HG03196 (cell line): Measurements from ENCODE around the gene KRT72.

Experiments used
- ATAC-seq: cut with Tn5 transposase; IDR thresholded peaks from one replicate; pipeline ENCODE4 v1.9.1; 2021; ENCODE audit not compliant: unreplicated experiment

The KRT72 gene

GRCh38 chr12:52630599-52631200, 29.4 kb upstream of the KRT72 start:
- no peak for ATAC-seq

GRCh38 chr12:52630008-52630500, 28.8 kb upstream of the KRT72 start:
- ATAC-seq, result no peak

DNA sequence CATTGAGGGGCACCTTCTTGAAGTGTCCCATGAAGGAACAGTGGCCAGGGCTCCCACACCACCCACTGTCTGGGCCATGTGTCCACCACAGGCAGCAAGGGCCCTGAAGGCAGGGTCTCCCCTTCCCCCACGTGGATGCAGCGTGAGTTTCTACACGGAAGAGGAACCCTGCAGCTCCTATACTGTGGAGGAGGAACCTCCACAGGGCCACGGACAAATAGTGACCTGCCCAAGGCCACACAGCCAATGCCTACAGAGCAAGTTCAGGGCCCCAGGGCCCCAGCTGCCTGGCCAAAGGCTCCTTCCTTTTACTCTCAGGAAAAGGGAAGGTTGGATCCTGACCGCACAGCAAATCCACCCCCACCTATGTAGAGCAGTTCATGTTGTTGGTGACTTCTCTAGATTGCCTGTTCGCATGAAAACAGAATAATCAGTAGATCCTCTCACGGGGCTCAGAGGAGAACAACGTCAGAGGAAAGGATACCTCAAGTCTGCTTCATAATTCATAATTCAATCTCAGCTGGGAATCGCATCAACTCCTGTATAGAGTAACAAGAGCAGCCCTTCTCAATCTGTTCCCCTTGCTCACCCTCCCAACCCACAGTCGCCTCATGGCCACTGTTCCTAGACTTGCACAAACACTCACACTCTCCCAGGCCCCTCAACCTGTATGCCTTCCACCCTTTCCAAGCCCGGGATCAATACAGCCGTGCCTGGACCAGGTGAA, 28.2 kb upstream of the KRT72 start:
- no peak for ATAC-seq

GRCh38 chr12:52628841-52629240, 27.6 kb upstream of the KRT72 start:
- no peak for ATAC-seq

- ATAC-seq, result no peak
These were observed 26.8 kb upstream of the KRT72 start for GRCh38 chr12:52628111-52628507.

- no peak for ATAC-seq
These were observed 26.3 kb upstream of the KRT72 start for GRCh38 chr12:52627395-52628110.

GRCh38 chr12:52622349-52622748, 21.1 kb upstream of the KRT72 start:
- no peak for ATAC-seq

DNA sequence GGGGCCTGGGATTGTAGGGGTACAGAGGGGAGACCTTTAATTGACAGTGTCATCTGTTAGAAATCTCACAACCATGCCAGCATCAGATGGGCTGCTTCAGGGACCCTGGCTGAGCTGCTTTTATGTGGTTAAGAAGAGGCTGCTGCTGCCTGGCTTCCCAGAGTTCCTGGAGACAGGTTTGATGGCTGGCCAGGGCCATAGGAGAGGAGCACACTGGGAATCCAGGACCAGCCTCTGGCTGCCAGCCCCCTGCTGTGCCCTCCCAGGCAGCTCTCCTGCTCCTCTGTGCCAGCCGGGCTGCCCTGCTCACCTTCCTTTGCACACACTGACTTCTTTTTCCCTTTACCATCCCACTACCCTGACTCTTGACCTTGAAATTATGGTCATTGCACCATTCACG, 17.6 kb upstream of the KRT72 start:
- ATAC-seq, result no peak

- no peak for ATAC-seq
These were observed 17.0 kb upstream of the KRT72 start, which contains the start of gene KRT73 for GRCh38 chr12:52618216-52618615. TSS of gene KRT73 (minus strand) at chr12:52618559. CDS start at chr12:52618524, 35 bp downstream.

DNA sequence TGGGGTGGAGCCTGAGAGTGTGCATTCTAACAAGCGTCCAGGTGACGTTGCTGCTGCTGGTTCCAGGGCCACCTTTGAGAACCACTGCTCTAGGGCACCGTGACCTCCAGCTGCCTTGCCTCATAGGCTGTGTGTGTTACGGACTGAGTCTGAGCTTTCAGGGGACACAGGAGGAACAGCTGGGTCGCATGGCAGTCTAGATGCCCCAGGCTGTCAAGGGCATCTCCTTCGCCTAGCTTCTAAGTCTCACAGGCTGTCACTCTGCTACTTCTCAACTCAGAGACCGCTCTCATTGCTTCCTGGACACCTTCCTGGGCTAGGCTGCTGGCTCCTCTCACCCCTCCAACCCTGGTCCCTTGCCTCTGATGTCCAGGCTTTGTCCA, 16.1 kb upstream of the KRT72 start:
- ATAC-seq, result no peak

DNA sequence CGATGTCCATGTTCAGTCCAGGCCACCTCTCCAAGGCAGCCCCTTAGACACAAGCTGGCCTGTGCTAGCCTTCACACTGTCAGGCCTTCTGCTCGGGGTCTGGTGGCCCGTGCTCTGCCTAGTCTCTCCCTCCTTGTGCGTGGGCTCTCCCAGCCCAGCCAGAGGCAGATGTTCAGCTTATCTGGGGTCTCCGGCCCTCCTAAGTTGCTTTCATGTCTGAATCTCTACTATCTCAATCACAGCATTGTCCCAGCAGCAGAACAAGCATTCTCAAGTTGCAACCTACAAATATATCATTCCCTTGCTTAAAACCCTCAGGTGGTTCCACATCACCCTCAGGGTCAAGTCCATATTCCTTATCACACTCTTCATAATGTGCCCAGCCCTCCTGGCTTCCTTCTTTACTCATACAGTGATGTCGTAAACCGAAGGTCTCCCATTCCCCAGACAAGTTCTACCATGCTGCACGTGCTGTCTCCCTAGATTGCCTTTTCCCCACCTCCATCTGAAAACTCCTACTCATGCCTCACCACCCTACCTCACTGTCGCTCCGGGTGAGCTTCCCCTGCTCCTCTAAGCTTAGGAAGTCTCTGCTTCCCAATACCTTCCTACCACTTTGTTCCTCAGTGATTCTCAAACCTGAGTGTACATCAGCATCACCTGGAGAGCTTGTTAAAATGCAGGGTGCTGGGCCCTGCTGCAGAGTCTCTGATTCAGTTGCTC, 15.6 kb upstream of the KRT72 start:
- no peak for ATAC-seq

- no peak for ATAC-seq
These were observed 14.6 kb upstream of the KRT72 start for GRCh38 chr12:52615912-52616311.

DNA sequence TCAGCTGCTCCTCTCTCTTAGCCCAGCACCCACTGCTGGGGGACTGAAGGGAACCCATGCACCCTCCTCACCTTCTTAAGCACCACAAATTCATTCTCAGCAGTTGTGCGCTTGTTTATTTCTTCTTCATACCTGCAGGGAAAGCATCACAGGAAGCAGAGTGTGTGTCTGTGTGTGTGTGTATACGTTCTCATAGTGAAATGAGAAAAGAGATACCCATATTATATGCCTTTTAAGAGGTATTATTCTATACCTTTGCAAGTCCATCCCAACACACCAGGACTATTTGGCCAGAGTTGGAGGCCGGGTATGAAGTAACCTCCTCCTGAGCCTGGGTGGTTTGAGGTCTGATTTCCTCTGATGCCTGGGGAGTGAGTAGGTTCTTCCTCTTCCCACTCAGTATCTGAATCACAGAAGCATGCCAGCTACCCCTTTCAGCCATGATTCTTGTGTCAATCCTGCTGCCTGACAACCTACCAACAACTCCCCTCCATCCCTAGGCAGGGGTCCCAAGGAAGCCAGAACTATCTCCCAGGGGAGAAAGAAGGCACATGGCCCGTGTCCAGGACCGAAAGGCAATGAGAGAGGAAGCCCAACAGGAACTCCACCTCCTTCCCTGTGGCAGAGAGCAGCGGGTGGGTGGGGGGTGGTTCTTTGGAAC, 14.1 kb upstream of the KRT72 start:
- no peak for ATAC-seq

DNA sequence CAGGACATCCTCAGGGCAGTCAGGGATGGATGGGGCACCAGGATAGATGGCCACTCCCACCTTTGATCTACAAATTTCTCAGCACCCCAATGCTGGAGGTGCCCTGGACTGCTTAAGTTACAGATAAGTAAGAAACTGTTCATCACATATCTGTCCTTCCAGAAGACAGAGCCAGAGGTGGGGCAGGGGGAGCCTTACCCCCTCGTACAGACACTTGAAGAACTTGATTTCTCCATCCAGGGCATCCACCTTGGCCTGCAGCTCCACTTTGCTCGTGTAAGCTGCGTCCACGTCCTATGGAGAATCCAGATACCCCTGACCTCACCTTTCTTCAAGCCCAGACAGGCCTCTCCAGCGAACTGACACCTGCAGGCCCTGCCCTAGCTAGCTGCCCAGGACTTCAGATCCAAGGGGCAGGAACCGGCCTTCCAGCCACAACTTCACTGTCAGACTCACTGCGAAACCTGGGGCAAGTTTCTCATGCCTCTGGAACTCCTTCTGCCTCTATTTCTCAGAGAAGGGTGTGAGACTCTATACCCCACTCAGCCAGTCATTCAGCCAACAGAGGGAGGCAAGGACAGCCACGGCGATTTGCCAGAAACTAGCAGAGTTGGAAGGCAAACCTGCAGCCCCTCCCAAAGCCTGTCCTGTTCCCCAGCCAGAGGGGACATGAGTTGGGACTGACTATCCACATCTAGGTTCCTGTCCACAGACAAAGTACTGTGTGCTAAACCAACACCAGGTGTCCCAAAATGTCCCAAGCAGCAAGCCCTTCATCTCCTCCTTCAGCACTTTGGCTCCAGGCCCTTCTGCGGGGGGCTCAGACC, 13.3 kb upstream of the KRT72 start:
- ATAC-seq, result no peak

DNA sequence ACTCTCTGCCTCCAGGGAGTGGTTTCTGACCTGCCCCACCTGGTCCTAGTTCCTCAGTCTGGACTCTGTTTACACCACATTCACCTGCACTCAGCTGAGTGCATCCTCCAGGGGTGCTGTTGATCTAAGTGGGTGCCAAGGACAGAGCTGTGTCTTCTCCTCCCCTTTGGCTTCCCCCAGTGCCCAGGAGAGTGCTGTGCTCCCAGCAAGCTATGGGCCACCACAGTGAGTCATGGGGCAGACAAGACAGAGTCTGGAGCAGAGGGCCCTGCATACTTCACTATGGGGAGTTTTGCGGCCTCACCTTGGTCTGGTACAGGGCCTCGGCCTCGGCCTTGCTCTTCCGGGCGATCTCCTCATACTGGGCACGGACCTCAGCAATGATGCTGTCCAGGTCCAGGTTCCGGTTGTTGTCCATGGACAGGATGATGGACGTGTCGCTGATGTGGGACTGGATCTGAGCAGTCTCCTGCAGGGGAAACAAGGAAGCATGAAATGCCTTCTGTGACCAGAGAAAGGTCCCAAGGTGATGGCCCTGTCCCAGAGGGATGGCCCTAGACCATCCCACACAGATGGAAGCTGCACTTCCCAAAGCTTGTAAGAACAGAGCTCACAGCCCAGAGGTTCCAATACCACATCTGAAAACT, 12.2 kb upstream of the KRT72 start:
- no peak for ATAC-seq

DNA sequence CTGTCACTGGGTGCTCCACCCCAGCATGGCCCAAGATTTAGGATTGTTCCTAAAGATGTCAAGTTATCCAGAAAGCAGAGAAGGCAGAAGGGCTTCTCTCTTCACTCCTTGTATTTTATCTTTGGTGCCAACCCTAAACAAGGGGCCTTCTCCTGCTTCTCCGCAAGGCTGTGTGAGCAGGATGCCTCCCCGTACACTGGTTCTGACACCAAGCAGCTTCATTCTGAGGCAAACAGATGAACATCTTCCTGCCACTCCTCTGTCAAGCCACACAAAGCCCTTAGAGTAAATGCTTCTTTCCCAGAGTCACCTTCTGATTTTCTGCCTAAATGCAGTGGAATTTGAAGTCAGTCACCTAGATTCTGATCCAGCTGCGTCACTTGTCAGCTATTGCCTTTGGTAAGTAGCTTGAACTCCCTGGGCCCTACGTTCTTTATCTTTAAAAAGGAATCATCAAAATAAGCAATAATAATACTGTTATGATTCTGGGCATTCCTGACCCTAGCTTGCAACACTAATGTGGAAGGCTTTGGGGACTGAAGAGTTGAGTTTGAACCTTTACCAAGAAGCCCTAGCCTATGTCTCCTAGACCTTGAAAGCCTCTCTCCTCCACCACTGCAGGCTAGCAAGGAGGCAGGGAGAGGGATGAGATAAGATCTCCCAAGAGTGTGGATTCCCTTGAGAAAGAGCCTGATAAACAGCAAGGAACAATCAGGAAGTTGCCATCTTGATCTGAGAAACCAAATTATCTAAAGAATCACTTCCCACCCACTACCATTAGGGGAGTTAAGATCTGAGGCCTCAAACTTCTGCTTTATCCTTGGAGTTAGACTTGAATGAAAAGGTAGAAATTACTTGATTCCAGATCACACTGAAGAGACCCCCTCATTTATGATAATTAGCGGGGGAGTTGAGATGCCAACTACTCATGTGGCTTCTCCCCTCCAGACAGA, 11.4 kb upstream of the KRT72 start:
- ATAC-seq, result no peak

GRCh38 chr12:52611080-52611468, 9.8 kb upstream of the KRT72 start:
- no peak for ATAC-seq
